ENCODE data around the gene LLGL2.
"Not testable (repeated sequence)": the region's sequence is repeated elsewhere in the genome, so short reads cannot be mapped to it uniquely, and the experiment has no call there.

The LLGL2 gene

GRCh38 chr17:75517297-75517865 lies 8.1 kb upstream of the LLGL2 start:
- H3K4me3 ChIP-seq (ENCODE audit: low read depth, low read length), result peak overlapping the region; percentile 88
- TF ChIP-seq CTCF (IDR thresholded peaks at IDR 0.05; ENCODE audit: control insufficient read depth, extremely low read depth, insufficient read depth), result 0 out of 2 replicates have a peak, but pooled peaks have one; percentile 4
- DNase-seq (ENCODE audit: low read depth), result no peak

DNA sequence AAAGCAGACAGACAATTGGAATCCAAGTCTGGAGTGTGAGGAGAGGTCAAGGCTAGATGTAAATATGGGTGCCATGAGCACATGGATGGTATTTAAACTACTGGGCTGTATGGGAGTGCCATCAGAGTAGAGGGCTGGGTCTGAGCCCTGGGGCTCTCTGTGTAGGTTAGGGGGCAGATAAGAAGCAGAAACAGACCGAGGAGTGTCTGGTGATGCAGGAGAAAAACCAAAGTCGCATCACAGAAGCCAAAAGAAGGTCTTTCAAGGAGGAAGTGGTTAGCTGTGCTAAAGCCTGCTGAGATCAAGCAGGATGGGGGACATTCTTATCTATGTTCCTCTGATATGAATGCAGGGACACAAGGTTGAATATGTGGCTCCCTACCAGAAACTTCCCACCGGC lies 7.3 kb upstream of the LLGL2 start:
- H3K4me3 ChIP-seq (ENCODE audit: low read depth, low read length), result no peak overlapping the region
- TF ChIP-seq CTCF (IDR thresholded peaks at IDR 0.05; ENCODE audit: control insufficient read depth, extremely low read depth, insufficient read depth), result no peak
- no peak for DNase-seq (ENCODE audit: low read depth)

DNA sequence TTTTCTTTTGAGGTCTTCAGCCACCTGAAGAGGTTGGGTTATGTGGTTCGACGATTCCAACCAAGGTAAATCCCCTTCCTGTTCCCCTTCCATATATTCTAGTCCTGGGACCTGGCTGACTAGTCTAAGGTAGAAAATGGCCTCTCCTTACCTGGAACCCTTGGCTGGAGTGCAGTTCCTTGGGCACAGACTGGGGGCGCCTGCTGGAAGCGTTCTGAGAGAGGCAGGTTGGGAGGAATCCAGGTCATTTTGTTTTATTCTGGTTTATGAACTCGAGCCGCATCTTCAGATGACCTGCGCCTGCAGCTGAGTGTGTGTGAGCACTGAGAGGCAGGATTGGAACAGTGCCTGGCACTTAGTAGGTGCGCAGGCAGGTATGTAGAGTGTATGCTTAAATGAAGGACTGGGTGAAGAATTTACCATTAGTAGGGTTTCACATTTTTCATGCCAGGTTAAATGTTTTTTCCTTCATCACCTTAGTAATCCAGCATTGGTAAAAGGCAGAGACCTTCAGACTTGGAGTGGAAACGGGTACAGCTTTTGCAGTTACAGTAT lies 6.4 kb upstream of the LLGL2 start:
- TF ChIP-seq CTCF (IDR thresholded peaks at IDR 0.05; ENCODE audit: control insufficient read depth, extremely low read depth, insufficient read depth), result no peak
- no peak overlapping the region for H3K4me3 ChIP-seq (ENCODE audit: low read depth, low read length)
- DNase-seq (ENCODE audit: low read depth), result no peak

DNA sequence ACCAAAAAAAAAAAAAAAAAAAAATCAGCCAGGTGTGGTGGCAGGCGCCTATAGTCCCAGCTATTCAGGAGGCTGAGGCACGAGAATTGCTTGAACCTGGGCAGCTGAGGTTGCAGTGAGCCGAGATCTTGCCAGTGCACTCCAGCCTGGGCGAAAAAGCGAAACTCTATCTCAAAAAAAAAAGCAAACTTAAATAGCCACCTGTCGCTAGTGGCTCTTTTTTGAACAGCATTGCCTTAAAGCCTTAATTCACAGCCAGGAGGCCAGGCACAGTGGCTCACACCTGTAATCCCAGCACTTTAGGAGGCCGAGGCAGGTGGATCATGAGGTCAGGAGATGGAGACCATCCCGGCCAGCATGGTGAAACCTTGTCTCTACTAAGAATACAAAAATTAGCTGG lies 5.1 kb upstream of the LLGL2 start:
- not testable (repeated sequence) for DNase-seq (ENCODE audit: low read depth); H3K4me3 ChIP-seq (ENCODE audit: low read depth, low read length)

- no peak for DNase-seq (ENCODE audit: low read depth)
- no peak overlapping the region for H3K4me3 ChIP-seq (ENCODE audit: low read depth, low read length)
- no peak for TF ChIP-seq CTCF (IDR thresholded peaks at IDR 0.05; ENCODE audit: control insufficient read depth, extremely low read depth, insufficient read depth)
Observed at GRCh38 chr17:75521290-75521689, 4.2 kb upstream of the LLGL2 start.

DNA sequence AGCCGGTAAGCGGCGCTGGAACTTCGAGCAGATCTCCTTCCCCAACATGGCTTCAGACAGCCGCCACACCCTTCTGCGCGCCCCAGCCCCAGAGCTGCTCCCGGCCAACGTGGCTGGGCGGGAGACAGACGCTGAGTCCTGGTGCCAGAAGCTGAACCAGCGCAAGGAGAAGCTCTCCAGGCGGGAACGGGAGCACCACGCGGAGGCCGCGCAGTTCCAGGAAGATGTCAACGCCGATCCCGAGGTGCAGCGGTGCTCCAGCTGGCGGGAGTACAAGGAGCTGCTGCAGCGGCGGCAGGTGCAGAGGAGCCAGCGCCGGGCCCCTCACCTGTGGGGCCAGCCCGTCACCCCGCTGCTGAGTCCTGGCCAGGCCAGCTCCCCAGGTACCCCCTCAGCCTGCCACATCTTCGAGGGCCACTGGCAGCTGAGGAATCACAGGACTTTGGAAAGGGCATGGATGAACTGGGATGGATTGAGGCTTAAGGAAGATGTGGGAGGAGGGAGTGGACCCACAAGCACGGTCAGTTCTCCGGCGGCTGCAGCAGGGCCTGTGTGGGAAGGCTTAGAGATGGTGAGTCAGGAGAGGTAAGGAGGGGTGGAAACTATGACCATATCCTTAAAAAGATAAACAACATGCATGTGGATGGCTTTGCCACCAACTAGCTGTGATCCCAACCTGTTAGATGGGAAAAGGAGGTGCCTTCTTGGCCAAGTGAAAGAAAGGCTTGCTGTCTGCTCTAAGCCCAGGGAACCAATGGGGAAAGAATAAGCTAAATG lies 3.4 kb upstream of the LLGL2 start:
- no peak for TF ChIP-seq CTCF (IDR thresholded peaks at IDR 0.05; ENCODE audit: control insufficient read depth, extremely low read depth, insufficient read depth)
- H3K4me3 ChIP-seq (ENCODE audit: low read depth, low read length), result no peak overlapping the region
- no peak for DNase-seq (ENCODE audit: low read depth)

DNA sequence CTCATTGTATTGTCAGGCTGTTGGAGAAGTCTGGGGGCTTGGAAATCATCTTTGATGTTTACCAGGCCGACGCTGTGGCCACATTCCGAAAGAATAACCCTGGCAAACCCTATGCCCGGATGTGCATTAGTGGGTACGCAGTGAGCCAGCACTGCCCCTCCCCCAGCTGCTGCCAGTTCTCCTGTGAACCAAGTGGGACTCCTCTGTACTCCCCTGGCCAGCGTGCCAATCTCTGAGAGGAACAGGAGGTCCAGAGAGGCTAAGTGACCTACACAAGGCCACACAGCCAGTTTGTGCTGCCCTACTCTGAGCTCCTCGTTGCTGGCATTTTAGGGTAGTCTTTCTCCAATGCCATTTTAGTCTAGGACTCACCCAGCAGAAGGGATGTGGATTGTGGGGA lies 1.9 kb upstream of the LLGL2 start:
- no peak for DNase-seq (ENCODE audit: low read depth)
- no peak for TF ChIP-seq CTCF (IDR thresholded peaks at IDR 0.05; ENCODE audit: control insufficient read depth, extremely low read depth, insufficient read depth)
- H3K4me3 ChIP-seq (ENCODE audit: low read depth, low read length), result no peak overlapping the region

Data from LNCaP clone FGC (cell line).